Measurements from ENCODE around the gene ASB13. TPM values are rescaled to one million over a fixed set of nuclear protein-coding genes. Genes with fewer than 3 reads are reported as not detected.

Gene ASB13
- total and polyA plus RNA-seq, 2 donors from 2014 or later = 47.7 to 95.1 TPM

DNA sequence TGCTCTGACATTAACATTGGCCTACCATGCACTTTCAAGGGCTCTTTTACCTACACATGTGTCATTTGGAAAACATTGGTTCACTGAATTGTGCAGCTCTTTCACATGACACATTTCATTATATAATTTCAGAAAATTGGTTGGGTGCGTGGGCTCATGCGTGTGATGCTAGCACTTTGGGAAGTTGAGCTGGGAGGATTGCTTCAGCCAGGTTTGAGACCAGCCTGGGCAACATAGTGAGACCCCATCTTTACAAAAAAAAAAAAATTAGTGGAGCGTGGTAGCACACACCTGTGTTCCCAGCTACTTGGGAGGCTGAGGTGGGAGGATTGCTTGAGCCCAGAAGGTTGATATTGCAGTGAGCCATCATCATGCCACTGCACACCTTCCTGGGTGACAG is 22.2 kb upstream of the ASB13 start:
- Histone ChIP-seq H3K9ac (ENCODE audit: low read length in 3 of 3) (no peak overlapping the region), H3K27ac (ENCODE audit: low read depth in 2 of 2, low read length in 2 of 2) (no peak overlapping the region), H3K36me3 (ENCODE audit: control insufficient read depth in 2 of 3, insufficient read depth in 3 of 3, low read length in 3 of 3) (no peaks in the 10 kb centered on the region), H3K4me1 (ENCODE audit: control insufficient read depth in 2 of 3, insufficient read depth in 2 of 3, low read depth in 1 of 3, low read length in 3 of 3) (peaks cover 0 to 12% (median 10%) of the 10 kb centered on the region in 3 donors), H3K9me3 (ENCODE audit: control insufficient read depth in 2 of 3, insufficient read depth in 1 of 3, low read length in 3 of 3) (no peaks in the 10 kb centered on the region), H3K27me3 (ENCODE audit: control insufficient read depth, insufficient read depth, low read length) (no peaks in the 10 kb centered on the region), H3K4me3 (ENCODE audit: low read length in 3 of 3) (no peak overlapping the region)
- FAIRE-seq (no peak), DNase-seq (no peak)
- intact Hi-C loops (cut with DNase I) = no loop called here
- TF ChIP-seq, protein P1, sequence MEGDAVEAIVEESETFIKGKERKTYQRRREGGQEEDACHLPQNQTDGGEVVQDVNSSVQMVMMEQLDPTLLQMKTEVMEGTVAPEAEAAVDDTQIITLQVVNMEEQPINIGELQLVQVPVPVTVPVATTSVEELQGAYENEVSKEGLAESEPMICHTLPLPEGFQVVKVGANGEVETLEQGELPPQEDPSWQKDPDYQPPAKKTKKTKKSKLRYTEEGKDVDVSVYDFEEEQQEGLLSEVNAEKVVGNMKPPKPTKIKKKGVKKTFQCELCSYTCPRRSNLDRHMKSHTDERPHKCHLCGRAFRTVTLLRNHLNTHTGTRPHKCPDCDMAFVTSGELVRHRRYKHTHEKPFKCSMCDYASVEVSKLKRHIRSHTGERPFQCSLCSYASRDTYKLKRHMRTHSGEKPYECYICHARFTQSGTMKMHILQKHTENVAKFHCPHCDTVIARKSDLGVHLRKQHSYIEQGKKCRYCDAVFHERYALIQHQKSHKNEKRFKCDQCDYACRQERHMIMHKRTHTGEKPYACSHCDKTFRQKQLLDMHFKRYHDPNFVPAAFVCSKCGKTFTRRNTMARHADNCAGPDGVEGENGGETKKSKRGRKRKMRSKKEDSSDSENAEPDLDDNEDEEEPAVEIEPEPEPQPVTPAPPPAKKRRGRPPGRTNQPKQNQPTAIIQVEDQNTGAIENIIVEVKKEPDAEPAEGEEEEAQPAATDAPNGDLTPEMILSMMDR (IDR thresholded peaks at IDR 0.05; ENCODE audit: borderline replicate concordance, extremely low read depth, insufficient read depth) = no peak

DNA sequence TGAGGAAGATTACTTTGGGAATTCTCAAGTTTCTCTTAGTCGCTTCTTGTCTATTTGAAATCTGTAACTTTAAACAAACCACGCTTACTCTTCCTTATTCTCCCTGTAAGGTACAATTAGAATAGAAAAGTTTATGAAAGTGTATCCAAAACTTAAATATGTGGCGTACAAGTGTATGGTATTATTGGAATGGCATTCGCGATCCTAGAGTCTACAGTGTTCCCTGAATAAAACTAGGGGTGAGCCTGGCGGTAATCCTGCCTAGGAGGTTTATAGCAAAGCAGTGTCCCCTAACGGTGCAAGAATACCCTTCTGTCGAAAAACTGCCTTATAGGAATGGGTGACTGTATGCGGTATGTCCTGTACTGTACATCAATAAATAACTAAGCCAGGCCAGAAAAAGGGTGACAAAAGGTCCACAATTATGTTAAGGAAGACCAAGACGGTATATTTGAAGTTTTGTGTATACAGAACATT is 19.4 kb upstream of the ASB13 start:
- Histone ChIP-seq H3K9me3 (ENCODE audit: control insufficient read depth in 2 of 3, insufficient read depth in 1 of 3, low read length in 3 of 3) (no peaks in the 10 kb centered on the region), H3K27me3 (ENCODE audit: control insufficient read depth, insufficient read depth, low read length) (no peaks in the 10 kb centered on the region), H3K4me3 (ENCODE audit: low read length in 3 of 3) (peak overlapping the region; percentile 62 to 92 (median 91)), H3K36me3 (ENCODE audit: control insufficient read depth in 2 of 3, insufficient read depth in 3 of 3, low read length in 3 of 3) (no peaks in the 10 kb centered on the region), H3K9ac (ENCODE audit: low read length in 3 of 3) (peak overlapping the region; percentile 18 to 54 (median 20)), H3K4me1 (ENCODE audit: control insufficient read depth in 2 of 3, insufficient read depth in 2 of 3, low read depth in 1 of 3, low read length in 3 of 3) (peaks cover 0 to 10% (median 9%) of the 10 kb centered on the region in 3 donors), H3K27ac (ENCODE audit: low read depth in 2 of 2, low read length in 2 of 2) (peak overlapping the region in 1 of 2 donors; percentile 84)
- no peak for FAIRE-seq
- DNase-seq = peak in 1 of 5 donors; percentile 14
- TF ChIP-seq, protein P1 (IDR thresholded peaks at IDR 0.05; ENCODE audit: borderline replicate concordance, extremely low read depth, insufficient read depth) = no peak
- intact Hi-C loops (cut with DNase I) = no loop called here

DNA sequence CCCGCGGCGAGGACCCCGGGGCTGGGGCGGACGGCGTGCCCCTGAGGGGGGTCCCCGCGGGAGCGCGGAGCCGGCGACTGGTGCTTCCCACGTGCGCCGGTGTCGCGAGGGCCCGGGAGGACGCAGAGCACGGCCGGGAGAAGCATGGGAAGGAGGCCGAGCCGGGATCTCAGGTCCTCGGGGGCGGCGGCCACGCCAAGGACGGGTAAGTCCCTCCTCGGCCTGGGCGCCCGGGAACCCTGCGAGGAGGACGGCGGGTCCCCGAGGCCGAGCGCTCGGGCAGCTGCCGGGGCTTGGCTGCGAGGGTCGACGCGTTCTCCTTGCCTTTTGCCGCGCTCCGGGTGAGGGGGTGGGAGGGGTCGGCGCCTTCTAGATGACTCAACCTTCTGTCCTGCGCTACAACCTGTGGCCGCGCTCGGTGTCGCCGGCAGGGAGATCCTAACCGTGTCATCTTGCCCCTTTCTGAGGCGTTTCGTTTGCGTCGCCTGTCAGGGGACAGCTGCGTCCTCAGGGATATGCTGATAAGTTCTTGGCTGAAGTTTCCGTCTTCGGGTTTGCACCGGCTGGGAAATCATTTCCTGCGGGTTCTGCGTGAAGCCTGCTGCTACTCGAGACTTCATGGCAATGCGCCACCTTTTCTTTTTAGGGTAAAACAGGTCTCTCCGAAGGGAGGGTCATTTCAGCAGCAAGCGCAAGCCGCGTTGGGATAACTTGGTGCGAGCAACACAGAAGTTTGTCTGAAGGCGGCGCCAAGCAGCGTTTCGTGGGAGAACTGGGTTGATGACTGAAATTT is 18.8 kb upstream of the ASB13 start:
- intact Hi-C loops (cut with DNase I) = no loop called here
- TF ChIP-seq, protein P1 (IDR thresholded peaks at IDR 0.05; ENCODE audit: borderline replicate concordance, extremely low read depth, insufficient read depth) = peak; percentile 52
- Histone ChIP-seq H3K9ac (ENCODE audit: low read length in 3 of 3) (peak overlapping the region; percentile 11 to 81 (median 20)), H3K4me3 (ENCODE audit: low read length in 3 of 3) (peak overlapping the region; percentile 62 to 92 (median 91)), H3K27ac (ENCODE audit: low read depth in 2 of 2, low read length in 2 of 2) (peak overlapping the region; percentile 81 to 84), H3K4me1 (ENCODE audit: control insufficient read depth in 2 of 3, insufficient read depth in 2 of 3, low read depth in 1 of 3, low read length in 3 of 3) (peaks cover 0 to 10% (median 9%) of the 10 kb centered on the region in 3 donors), H3K9me3 (ENCODE audit: control insufficient read depth in 2 of 3, insufficient read depth in 1 of 3, low read length in 3 of 3) (no peaks in the 10 kb centered on the region), H3K27me3 (ENCODE audit: control insufficient read depth, insufficient read depth, low read length) (no peaks in the 10 kb centered on the region), H3K36me3 (ENCODE audit: control insufficient read depth in 2 of 3, insufficient read depth in 3 of 3, low read length in 3 of 3) (no peaks in the 10 kb centered on the region)
- DNase-seq (peak in 4 of 5 donors; percentile 68 to 91 (median 84)), FAIRE-seq (no peak)

Measured in kidney (tissue), 14 donors.